Stimulated activated CD8-positive, alpha-beta memory T cell treated with anti-CD3 and anti-CD28 coated beads, Interleukin-2, amount 100 ng/mL, for 1 hour (primary cell): ENCODE results near the gene MRPS6.

ENCODE experiments used
- DNase-seq, 2 donors: peaks; one replicate each; pipeline ENCODE4 v3.0.0-alpha.2; 2020; ENCODE audit warnings: low read depth in 2 of 2

MRPS6 gene

GRCh38 chr21:34180407-34180806 lies 107.0 kb downstream of the MRPS6 start:
- DNase-seq = no peak

DNA sequence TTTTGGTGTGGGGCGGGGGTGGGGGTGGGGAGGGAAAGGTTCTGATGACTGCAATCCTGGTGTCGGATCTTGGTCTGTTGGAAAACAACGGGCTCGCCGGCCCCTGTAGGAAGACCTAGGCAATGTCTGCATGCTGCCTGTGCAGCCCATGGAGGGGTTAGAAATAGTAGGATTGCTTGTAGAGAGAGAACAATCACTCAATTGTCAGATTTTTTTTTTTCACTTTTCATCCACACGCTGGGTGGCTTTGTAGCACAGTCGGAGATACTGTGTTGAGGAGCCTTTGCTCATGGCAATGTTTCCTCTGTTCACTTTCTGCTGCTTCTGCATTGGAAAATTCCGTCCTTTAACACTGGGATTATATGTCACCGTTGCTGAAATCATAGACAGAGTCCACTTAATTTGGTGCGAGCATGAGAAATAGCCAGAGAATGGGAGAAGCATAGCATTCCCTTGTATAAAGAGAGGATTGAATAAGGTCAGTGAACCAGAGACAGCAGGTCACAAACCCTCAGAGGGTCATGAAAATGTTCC lies 107.5 kb downstream of the MRPS6 start:
- DNase-seq = no peak

GRCh38 chr21:34181431-34182039 lies 108.2 kb downstream of the MRPS6 start:
- no peak for DNase-seq

GRCh38 chr21:34182436-34182835 lies 109.1 kb downstream of the MRPS6 start:
- DNase-seq = no peak

- DNase-seq = no peak
Measured at GRCh38 chr21:34183331-34183928, 110.1 kb downstream of the MRPS6 start.

- DNase-seq = no peak
Measured at GRCh38 chr21:34184232-34184631, 110.9 kb downstream of the MRPS6 start.

- no peak for DNase-seq
Measured at GRCh38 chr21:34185026-34185750, 111.8 kb downstream of the MRPS6 start.

DNA sequence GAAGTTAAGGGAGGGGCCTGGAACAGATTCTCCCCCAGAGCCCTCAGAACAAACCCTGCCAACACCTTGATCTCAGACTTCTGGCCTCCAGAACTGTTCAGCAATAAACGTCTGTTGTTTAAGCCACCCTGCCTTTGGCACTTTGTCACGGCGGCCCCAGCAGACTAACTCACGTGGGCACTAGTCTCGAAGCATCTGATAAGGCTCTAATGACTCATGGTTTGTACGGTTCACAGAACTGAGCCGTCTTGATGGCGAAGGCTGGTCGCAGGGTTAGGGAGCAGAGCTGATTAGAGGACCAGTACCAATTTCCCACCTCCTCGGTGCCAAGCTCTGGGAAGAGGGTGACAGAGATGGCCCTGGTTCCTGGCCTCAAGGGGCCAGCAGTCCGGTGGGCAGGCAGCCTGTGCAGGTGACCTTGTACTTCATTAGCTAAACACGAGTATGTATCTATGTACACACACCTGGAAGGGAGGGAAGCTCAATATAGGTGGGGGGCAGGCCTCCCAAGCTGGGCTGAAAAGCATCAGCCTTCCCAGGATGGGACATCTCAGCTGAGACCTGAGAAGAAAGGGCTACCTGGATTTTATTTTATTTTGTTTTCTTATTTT lies 112.8 kb downstream of the MRPS6 start:
- DNase-seq = no peak

DNA sequence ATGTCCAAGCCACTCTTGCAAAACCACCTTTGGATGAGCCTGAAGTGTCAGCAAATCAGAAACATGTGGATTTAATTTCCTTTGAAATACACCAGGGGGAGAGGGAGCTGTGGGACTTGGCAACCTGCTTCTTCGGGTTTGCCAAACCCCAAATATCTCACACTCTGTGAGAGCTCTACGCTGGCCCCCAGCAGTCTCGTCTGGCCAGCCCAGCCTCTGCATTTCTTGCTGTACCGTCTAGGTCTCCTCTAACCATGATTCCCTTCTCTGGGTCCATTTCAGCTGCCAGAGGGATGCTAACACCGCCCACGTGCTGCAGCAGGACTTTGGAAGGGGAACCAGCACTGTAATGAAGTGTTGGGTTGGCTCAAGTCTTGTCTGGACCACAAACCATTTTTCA lies 114.6 kb downstream of the MRPS6 start:
- no peak for DNase-seq

DNA sequence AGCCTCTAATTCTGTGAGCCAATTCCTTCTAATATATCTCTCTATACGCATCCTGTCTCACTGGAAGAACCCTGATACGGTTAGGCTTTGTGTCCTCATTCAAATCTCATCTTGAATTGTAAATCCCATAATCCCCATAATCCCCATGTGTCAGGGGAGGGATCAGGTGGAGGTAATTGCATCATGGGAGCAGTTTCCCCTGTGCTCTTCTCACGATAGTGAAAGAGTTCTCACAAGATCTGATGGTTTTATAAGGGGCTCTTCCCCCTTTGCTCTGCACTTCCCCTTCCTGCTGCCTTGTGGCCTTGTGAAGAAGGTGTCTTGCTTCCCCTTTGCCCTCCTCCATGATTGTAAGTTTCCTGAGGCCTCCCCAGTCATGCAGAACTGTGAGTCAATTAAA lies 116.1 kb downstream of the MRPS6 start:
- DNase-seq = no peak

DNA sequence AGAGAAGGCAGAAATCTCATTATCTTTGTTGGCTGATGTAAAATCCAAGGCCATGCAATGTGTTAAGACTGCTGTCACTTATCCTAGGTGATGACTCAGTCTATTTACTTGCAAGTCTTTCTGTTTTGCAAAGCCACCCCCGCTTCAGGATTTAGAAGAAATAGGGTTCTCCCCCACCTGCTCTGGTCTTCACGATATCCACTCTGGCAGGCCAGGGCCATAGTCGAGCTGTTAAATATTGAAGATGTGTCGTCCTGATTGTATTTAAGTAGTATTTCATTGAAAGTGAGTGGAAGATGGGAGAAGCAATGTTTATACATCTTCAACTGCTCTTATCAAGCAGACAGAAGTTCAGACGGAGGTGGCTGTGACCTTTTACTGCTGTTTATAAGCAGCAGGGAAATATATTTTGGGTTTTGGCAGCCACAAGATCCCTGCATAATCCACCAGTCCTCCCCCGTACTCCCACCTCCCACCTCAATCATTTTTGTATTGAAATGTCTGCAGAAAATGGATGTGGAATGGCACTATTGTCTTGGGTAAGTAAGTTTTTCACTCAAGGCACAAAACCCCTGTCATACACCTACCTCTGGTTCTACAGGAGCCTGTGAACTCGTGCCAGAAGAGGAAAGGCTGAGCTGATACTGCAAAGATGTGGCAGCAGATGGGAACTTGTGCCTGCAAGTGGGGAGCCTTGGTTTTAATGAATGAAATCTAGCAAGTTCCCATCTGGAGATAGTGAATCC lies 117.4 kb downstream of the MRPS6 start:
- DNase-seq = no peak

DNA sequence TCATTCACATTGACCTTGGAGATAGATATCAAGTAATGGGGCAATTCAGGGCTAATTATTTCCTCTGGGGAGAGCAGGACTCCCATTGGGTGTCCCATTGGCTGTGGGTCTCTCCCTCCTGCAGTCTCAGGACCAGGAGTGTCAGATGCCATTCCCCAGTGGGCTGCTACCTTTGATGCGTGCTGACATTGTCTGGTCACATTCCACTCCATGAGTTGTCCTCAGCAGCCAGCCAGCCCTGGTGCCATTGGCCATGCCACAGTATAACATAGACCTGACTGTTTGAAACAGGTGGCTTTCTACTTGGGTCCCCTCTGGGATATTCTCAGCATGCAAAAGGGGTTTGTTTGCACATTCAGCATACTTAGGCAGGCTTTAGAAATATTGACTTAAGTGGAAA lies 118.5 kb downstream of the MRPS6 start:
- DNase-seq = no peak
